ENCODE results near the gene SNAP91. TPM values are rescaled to one million over a fixed set of nuclear protein-coding genes. Genes with fewer than 3 reads are reported as not detected.
"Not testable (repeated sequence)": the region's sequence is repeated elsewhere in the genome, so short reads cannot be mapped to it uniquely, and the experiment has no call there.

The SNAP91 gene
- total RNA-seq, 2 experiments from 2014 or later = not detected

GRCh38 chr6:83556871-83557270, 152.0 kb downstream of the SNAP91 start:
- no peak for DNase-seq
- ChIA-PET CTCF (no interaction called here), POLR2A (no interaction called here)
- Mint-ChIP-seq H3K27ac (no peak overlapping the region), H3K4me3 (no peak overlapping the region), H3K27me3 (no peaks in the 10 kb centered on the region), H3K4me1 (no peaks in the 10 kb centered on the region), H3K36me3 (ENCODE audit: low read depth) (no peaks in the 10 kb centered on the region), H3K9me3 (peaks cover 2% of the 10 kb centered on the region)

- H3K4me3 Mint-ChIP-seq; H3K36me3 Mint-ChIP-seq (ENCODE audit: low read depth); DNase-seq; H3K9me3 Mint-ChIP-seq; POLR2A ChIA-PET; H3K4me1 Mint-ChIP-seq; CTCF ChIA-PET; H3K27ac Mint-ChIP-seq; H3K27me3 Mint-ChIP-seq: not testable (repeated sequence)
Measured at GRCh38 chr6:83551748-83552147, 157.2 kb downstream of the SNAP91 start.

GRCh38 chr6:83550482-83550881, 158.4 kb downstream of the SNAP91 start:
- POLR2A ChIA-PET; H3K4me1 Mint-ChIP-seq; H3K9me3 Mint-ChIP-seq; H3K4me3 Mint-ChIP-seq; H3K27me3 Mint-ChIP-seq; CTCF ChIA-PET; H3K27ac Mint-ChIP-seq; H3K36me3 Mint-ChIP-seq (ENCODE audit: low read depth); DNase-seq: not testable (repeated sequence)

GRCh38 chr6:83546636-83547035, 162.3 kb downstream of the SNAP91 start:
- Mint-ChIP-seq H3K4me3 (no peak overlapping the region), H3K9me3 (no peaks in the 10 kb centered on the region), H3K27me3 (peaks cover 1% of the 10 kb centered on the region), H3K27ac (no peak overlapping the region), H3K4me1 (peaks cover 7% of the 10 kb centered on the region), H3K36me3 (ENCODE audit: low read depth) (no peaks in the 10 kb centered on the region)
- peak; percentile 8 for DNase-seq
- ChIA-PET CTCF (no interaction called here), POLR2A (no interaction called here)

GRCh38 chr6:83539678-83540077, 169.2 kb downstream of the SNAP91 start:
- H3K9me3 Mint-ChIP-seq = no peaks in the 10 kb centered on the region
- POLR2A ChIA-PET = no interaction called here
- H3K4me3 Mint-ChIP-seq = no peak overlapping the region
- no peaks in the 10 kb centered on the region for H3K36me3 Mint-ChIP-seq (ENCODE audit: low read depth)
- H3K4me1 Mint-ChIP-seq = no peaks in the 10 kb centered on the region
- DNase-seq = no peak
- H3K27ac Mint-ChIP-seq = no peak overlapping the region
- CTCF ChIA-PET = no interaction called here
- no peaks in the 10 kb centered on the region for H3K27me3 Mint-ChIP-seq

- Mint-ChIP-seq H3K4me3 (no peak overlapping the region), H3K27me3 (peaks cover 2% of the 10 kb centered on the region), H3K36me3 (ENCODE audit: low read depth) (no peaks in the 10 kb centered on the region), H3K9me3 (no peaks in the 10 kb centered on the region), H3K4me1 (no peaks in the 10 kb centered on the region), H3K27ac (no peak overlapping the region)
- ChIA-PET POLR2A (no interaction called here), CTCF (no interaction called here)
- DNase-seq = no peak
Measured at GRCh38 chr6:83536647-83537589, 172.0 kb downstream of the SNAP91 start.

GRCh38 chr6:83536034-83536646, 172.8 kb downstream of the SNAP91 start:
- H3K4me1 Mint-ChIP-seq = no peaks in the 10 kb centered on the region
- ChIA-PET POLR2A (no interaction called here), CTCF (no interaction called here)
- H3K27ac Mint-ChIP-seq = no peak overlapping the region
- DNase-seq = peak; percentile 52
- H3K9me3 Mint-ChIP-seq = no peaks in the 10 kb centered on the region
- H3K4me3 Mint-ChIP-seq = no peak overlapping the region
- peaks cover 2% of the 10 kb centered on the region for H3K27me3 Mint-ChIP-seq
- H3K36me3 Mint-ChIP-seq (ENCODE audit: low read depth) = no peaks in the 10 kb centered on the region

GRCh38 chr6:83518816-83519480, 190.0 kb downstream of the SNAP91 start:
- no peaks in the 10 kb centered on the region for H3K36me3 Mint-ChIP-seq (ENCODE audit: low read depth)
- H3K4me3 Mint-ChIP-seq = no peak overlapping the region
- no peak overlapping the region for H3K27ac Mint-ChIP-seq
- H3K9me3 Mint-ChIP-seq = no peaks in the 10 kb centered on the region
- peaks cover 5% of the 10 kb centered on the region for H3K27me3 Mint-ChIP-seq
- CTCF ChIA-PET = no interaction called here
- POLR2A ChIA-PET = no interaction called here
- DNase-seq = no peak
- no peaks in the 10 kb centered on the region for H3K4me1 Mint-ChIP-seq

- ChIA-PET POLR2A (no interaction called here), CTCF (no interaction called here)
- H3K27ac Mint-ChIP-seq = no peak overlapping the region
- no peaks in the 10 kb centered on the region for H3K9me3 Mint-ChIP-seq
- H3K4me3 Mint-ChIP-seq = no peak overlapping the region
- H3K4me1 Mint-ChIP-seq = no peaks in the 10 kb centered on the region
- no peaks in the 10 kb centered on the region for H3K36me3 Mint-ChIP-seq (ENCODE audit: low read depth)
- DNase-seq = no peak
- H3K27me3 Mint-ChIP-seq = peaks cover 16% of the 10 kb centered on the region
Measured at GRCh38 chr6:83517500-83517899, 191.4 kb downstream of the SNAP91 start.

GRCh38 chr6:83514866-83515466, 193.9 kb downstream of the SNAP91 start:
- Mint-ChIP-seq H3K27ac (no peak overlapping the region), H3K36me3 (ENCODE audit: low read depth) (no peaks in the 10 kb centered on the region), H3K27me3 (peaks cover 35% of the 10 kb centered on the region), H3K4me1 (peaks cover 2% of the 10 kb centered on the region), H3K4me3 (no peak overlapping the region), H3K9me3 (no peaks in the 10 kb centered on the region)
- ChIA-PET POLR2A (no interaction called here), CTCF (interaction anchor here (0.9 to 3.8 kb wide), 2 partner anchors 97 to 449 kb away, joined by 3 to 21 read pairs; partner anchors contain the start of genes DOP1A and UBE3D)
- DNase-seq = peak; percentile 44

GRCh38 chr6:83514466-83514865, 194.4 kb downstream of the SNAP91 start:
- Mint-ChIP-seq H3K4me3 (no peak overlapping the region), H3K27ac (peak overlapping the region; percentile 62)

GRCh38 chr6:83511901-83512681, 196.8 kb downstream of the SNAP91 start, which contains the start of gene PRSS35:
PRSS35 (plus strand) TSS chr6:83512534; CDS start chr6:83523442, 10,908 bp downstream.
- no peak within 1 kb of the TSS for H3K4me3 Mint-ChIP-seq
- H3K9me3 Mint-ChIP-seq = no peaks in the 10 kb centered on the region
- ChIA-PET CTCF (interaction anchor here (0.6 to 3.8 kb wide), 2 partner anchors 280 to 446 kb away, joined by 3 to 21 read pairs; partner anchors contain the start of genes DOP1A and UBE3D), POLR2A (no interaction called here)
- peaks cover 2% of the 10 kb centered on the region for H3K4me1 Mint-ChIP-seq
- H3K27me3 Mint-ChIP-seq = peaks cover 35% of the 10 kb centered on the region
- no peak within 1 kb of the TSS for H3K27ac Mint-ChIP-seq
- DNase-seq = no peak
- H3K36me3 Mint-ChIP-seq (ENCODE audit: low read depth) = no peaks in the 10 kb centered on the region

More at GRCh38 chr6:83514466-83514865, 194.4 kb downstream of the SNAP91 start:
- Mint-ChIP-seq H3K36me3 (ENCODE audit: low read depth) (no peaks in the 10 kb centered on the region), H3K9me3 (no peaks in the 10 kb centered on the region), H3K27me3 (peaks cover 35% of the 10 kb centered on the region), H3K4me1 (peaks cover 2% of the 10 kb centered on the region)
- POLR2A ChIA-PET = no interaction called here
- CTCF ChIA-PET = interaction anchor here (0.5 to 3.8 kb wide), 4 partner anchors 96 to 448 kb away, joined by 3 to 21 read pairs (median 3); partner anchors contain the start of genes DOP1A and UBE3D
- no peak for DNase-seq
